IPS-18a (cell line): ENCODE results near the gene USP36.

Source experiments
- H3K27ac ChIP-seq: one replicate; pipeline ENCODE4 v1.5.1; 2013; ENCODE audit warnings: low read length
- H3K27me3 ChIP-seq: one replicate; pipeline ENCODE4 v1.6.1; 2013; ENCODE audit warnings: mild to moderate bottlenecking, low read length; ENCODE audit not compliant: control insufficient read depth, insufficient read depth
- H3K36me3 ChIP-seq: one replicate; pipeline ENCODE4 v1.6.1; 2013; ENCODE audit warnings: low read depth, low read length; ENCODE audit not compliant: control insufficient read depth
- H3K4me1 ChIP-seq: one replicate; pipeline ENCODE4 v1.6.1; 2013; ENCODE audit warnings: low read depth, low read length; ENCODE audit not compliant: control insufficient read depth
- H3K4me3 ChIP-seq: one replicate; pipeline ENCODE4 v1.5.1; 2013; ENCODE audit warnings: low read length
- H3K9ac ChIP-seq: one replicate; pipeline ENCODE4 v1.6.1; 2013; ENCODE audit warnings: mild to moderate bottlenecking, low read length, moderate library complexity
- H3K9me3 ChIP-seq: one replicate; pipeline ENCODE4 v1.6.1; 2013; ENCODE audit warnings: low read depth, low read length; ENCODE audit not compliant: control insufficient read depth

Gene USP36

GRCh38 chr17:78831688-78832540 is 8.7 kb downstream of the USP36 start:
- Histone ChIP-seq H3K36me3 (peaks cover 82% of the 10 kb centered on the region), H3K9me3 (no peaks in the 10 kb centered on the region), H3K27me3 (no peaks in the 10 kb centered on the region)

DNA sequence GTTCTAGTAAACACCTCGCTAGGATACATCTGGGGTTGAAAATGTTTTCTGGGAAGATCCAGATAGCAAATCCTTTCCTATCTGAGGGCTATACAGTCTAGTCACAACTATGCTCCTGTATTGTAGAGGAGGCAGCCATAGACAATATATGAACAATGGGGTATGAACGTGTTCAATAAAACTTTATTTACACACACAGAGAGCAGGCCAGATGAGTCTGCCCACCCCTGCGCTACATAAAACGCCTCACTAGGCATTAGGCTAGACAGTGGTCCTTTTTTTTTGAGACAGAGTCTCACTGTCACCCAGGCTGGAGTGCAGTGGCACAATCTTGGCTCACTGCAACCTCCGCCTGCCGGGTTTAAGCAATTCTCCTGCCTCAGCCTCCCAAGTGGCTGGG is 11.1 kb downstream of the USP36 start:
- no peaks in the 10 kb centered on the region for H3K4me1 ChIP-seq
- no peaks in the 10 kb centered on the region for H3K9me3 ChIP-seq
- no peak overlapping the region for H3K4me3 ChIP-seq
- peaks cover 83% of the 10 kb centered on the region for H3K36me3 ChIP-seq
- H3K9ac ChIP-seq = no peak overlapping the region
- no peaks in the 10 kb centered on the region for H3K27me3 ChIP-seq
- H3K27ac ChIP-seq = no peak overlapping the region

More at GRCh38 chr17:78831688-78832540, 8.7 kb downstream of the USP36 start:
- Histone ChIP-seq H3K4me3 (no peak overlapping the region), H3K27ac (no peak overlapping the region), H3K4me1 (no peaks in the 10 kb centered on the region), H3K9ac (no peak overlapping the region)

DNA sequence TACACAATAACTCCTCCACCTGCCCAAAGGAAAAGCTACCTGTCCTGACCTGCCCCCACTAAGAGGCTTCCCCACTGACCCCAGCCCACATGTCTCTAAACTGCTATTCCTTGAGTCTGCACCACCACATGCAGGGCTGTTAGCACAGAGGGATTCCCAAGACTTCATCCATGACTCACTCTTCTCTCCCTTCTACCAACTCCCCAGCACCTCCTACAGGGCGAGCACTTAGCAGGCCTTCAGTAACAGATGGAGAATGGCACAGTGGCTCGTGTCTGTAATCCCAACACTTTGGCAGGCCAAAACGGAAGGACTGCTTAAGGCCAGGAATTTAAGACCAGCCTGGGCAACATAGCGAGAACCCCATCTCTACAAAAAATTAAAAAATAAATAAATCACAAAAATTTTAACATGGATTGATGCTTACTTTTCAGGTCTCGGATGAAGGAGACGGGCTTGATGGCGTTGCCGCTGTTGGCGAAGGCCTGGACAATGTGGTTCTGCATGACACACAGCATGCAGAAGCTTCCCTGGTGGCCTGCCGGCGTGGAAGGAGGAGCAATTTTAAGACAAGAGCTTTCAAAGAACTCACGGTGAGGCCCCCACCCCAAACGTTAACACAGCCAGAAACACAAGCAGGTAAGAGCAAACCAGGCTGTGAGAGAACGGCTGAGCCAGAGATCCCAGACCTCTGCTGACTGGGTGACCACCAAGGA is 12.0 kb downstream of the USP36 start:
- Histone ChIP-seq H3K9me3 (no peaks in the 10 kb centered on the region), H3K36me3 (peaks cover 83% of the 10 kb centered on the region), H3K4me3 (no peak overlapping the region), H3K27me3 (no peaks in the 10 kb centered on the region), H3K27ac (no peak overlapping the region), H3K9ac (no peak overlapping the region), H3K4me1 (no peaks in the 10 kb centered on the region)

DNA sequence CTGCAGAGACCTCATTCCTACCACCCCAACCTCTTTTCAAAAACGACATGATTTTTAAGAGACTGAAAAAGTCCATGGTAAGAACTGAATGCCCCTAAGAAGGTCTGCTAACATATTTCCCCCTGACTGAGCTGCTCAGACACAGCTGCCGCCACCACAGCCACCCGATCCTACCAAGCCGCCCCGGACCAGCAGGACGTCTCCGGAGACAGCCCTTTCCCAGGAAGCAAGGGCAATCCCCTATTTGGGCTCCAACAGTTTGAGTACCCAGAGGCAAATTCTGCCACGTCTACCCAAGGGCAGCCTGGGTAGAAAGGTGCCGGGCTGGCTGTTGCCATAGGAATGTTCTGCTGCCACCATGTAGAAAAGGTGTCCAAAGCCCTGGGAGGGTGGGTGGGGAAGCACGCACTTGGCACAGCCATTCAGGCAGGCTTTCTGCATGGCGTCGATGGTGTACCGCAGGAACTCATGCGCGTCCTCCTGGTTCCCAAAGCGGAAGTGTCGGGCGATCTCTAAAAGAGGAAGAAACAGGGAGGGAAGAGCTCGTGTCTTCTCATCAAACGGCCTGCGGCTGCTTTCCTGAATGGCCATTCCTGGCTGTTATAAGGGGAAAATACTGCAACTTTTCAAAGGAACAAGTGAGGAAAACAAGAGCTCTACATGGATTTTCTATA is 13.6 kb downstream of the USP36 start:
- Histone ChIP-seq H3K4me3 (no peak overlapping the region), H3K9me3 (no peaks in the 10 kb centered on the region), H3K36me3 (peaks cover 82% of the 10 kb centered on the region), H3K27me3 (no peaks in the 10 kb centered on the region), H3K4me1 (no peaks in the 10 kb centered on the region), H3K27ac (no peak overlapping the region), H3K9ac (no peak overlapping the region)

DNA sequence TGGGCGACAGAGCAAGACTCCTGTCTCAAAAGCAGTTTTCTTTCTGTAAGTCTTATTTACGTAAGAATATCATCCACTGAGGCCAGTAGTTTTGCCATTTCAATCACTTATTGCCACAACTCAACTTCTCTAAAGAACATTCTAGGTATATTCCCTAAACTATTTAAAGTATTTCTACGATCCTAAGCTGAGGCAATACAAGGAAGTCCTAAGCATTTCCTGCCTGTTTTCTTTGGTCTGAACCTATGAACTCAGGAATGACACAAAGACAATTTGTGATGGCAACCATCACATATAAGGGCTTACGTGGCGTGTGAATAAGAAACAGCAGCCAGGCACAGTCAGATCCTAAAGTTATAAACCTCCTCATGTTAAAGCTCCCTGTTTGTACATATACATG is 14.2 kb downstream of the USP36 start:
- no peak overlapping the region for H3K27ac ChIP-seq
- no peaks in the 10 kb centered on the region for H3K4me1 ChIP-seq
- H3K36me3 ChIP-seq = peaks cover 82% of the 10 kb centered on the region
- H3K4me3 ChIP-seq = no peak overlapping the region
- H3K9ac ChIP-seq = no peak overlapping the region
- H3K9me3 ChIP-seq = no peaks in the 10 kb centered on the region
- H3K27me3 ChIP-seq = no peaks in the 10 kb centered on the region

DNA sequence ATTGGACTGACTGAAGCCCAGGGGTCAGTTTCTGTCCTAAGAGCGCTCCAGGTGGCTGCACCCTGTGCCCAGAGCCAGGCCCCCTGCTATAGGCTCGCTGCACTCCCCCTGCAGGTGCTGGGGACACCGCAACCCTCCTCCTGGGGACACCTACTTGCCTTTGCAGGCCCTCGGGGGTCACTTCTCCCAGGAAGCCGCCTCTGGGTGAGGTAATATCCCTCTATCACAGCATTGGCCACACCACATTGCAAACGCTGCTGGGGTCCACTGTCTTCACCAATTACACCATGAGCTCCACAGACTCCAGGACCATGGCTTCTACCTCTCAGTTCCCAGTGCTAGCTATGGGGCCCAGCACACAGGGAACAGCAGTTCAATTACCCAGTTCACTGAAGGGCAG is 14.9 kb downstream of the USP36 start:
- Histone ChIP-seq H3K27me3 (no peaks in the 10 kb centered on the region), H3K9me3 (no peaks in the 10 kb centered on the region), H3K4me1 (no peaks in the 10 kb centered on the region), H3K4me3 (no peak overlapping the region), H3K36me3 (peaks cover 83% of the 10 kb centered on the region), H3K27ac (no peak overlapping the region), H3K9ac (no peak overlapping the region)

DNA sequence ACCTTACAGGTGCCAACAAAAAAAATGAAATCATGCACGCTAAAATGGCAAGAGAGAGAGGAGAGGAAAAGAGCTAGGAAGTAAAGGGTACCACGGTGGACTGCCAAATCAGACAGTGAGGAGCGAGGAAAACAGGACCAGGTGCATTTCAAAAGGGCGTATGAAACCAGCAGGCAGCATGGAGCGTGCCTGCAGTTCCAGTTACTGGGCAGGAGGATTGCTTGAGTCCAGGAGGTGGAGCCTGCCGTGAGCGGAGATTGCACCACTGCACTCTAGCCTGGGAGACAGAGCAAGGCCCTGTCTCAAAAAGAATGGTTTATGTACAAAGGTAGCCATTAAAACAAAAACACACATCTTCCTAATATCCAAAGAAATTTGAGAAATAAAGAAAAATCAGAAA is 16.4 kb downstream of the USP36 start:
- H3K27me3 ChIP-seq = no peaks in the 10 kb centered on the region
- H3K9me3 ChIP-seq = no peaks in the 10 kb centered on the region
- no peaks in the 10 kb centered on the region for H3K4me1 ChIP-seq
- H3K36me3 ChIP-seq = peaks cover 88% of the 10 kb centered on the region
- H3K4me3 ChIP-seq = no peak overlapping the region
- H3K27ac ChIP-seq = no peak overlapping the region
- no peak overlapping the region for H3K9ac ChIP-seq

- Histone ChIP-seq H3K36me3 (peaks cover 91% of the 10 kb centered on the region), H3K4me1 (no peaks in the 10 kb centered on the region), H3K4me3 (no peak overlapping the region), H3K9me3 (no peaks in the 10 kb centered on the region), H3K27me3 (no peaks in the 10 kb centered on the region), H3K27ac (no peak overlapping the region), H3K9ac (no peak overlapping the region)
Measured at GRCh38 chr17:78823282-78824046, 17.1 kb downstream of the USP36 start.

GRCh38 chr17:78822552-78822951 is 18.1 kb downstream of the USP36 start:
- Histone ChIP-seq H3K4me3 (no peak overlapping the region), H3K36me3 (peaks cover 91% of the 10 kb centered on the region), H3K4me1 (no peaks in the 10 kb centered on the region), H3K27ac (no peak overlapping the region), H3K9me3 (no peaks in the 10 kb centered on the region), H3K9ac (no peak overlapping the region), H3K27me3 (no peaks in the 10 kb centered on the region)

GRCh38 chr17:78821961-78822360 is 18.7 kb downstream of the USP36 start:
- H3K36me3 ChIP-seq = peaks cover 93% of the 10 kb centered on the region
- H3K27ac ChIP-seq = no peak overlapping the region
- H3K4me1 ChIP-seq = no peaks in the 10 kb centered on the region
- H3K9me3 ChIP-seq = no peaks in the 10 kb centered on the region
- no peak overlapping the region for H3K4me3 ChIP-seq
- no peaks in the 10 kb centered on the region for H3K27me3 ChIP-seq
- no peak overlapping the region for H3K9ac ChIP-seq

- H3K4me1 ChIP-seq = no peaks in the 10 kb centered on the region
- no peaks in the 10 kb centered on the region for H3K27me3 ChIP-seq
- no peak overlapping the region for H3K27ac ChIP-seq
Measured at GRCh38 chr17:78820841-78821240, 19.8 kb downstream of the USP36 start.

More at GRCh38 chr17:78820841-78821240, 19.8 kb downstream of the USP36 start:
- no peak overlapping the region for H3K4me3 ChIP-seq
- peaks cover 88% of the 10 kb centered on the region for H3K36me3 ChIP-seq
- no peak overlapping the region for H3K9ac ChIP-seq
- no peaks in the 10 kb centered on the region for H3K9me3 ChIP-seq
